HepG2 (cell line): ENCODE results near the gene RGS14. TPM values are rescaled to one million over a fixed set of nuclear protein-coding genes. Genes with fewer than 3 reads are reported as not detected.

ENCODE experiments used
- CC2D1A ChIP-seq: sonication (generic); formaldehyde crosslinking; IDR thresholded peaks from 2 replicates; pipeline ENCODE4 v1.8.1; 2023; ENCODE audit warnings: mild to moderate bottlenecking, missing genetic modification reagents
- CCAR2 ChIP-seq: fragments of 200-400 bp; formaldehyde crosslinking; optimal IDR thresholded peaks from 2 replicates; pipeline ENCODE3; 2018; ENCODE audit warnings: low read depth, mild to moderate bottlenecking, low read length, moderate library complexity
- EEA1 ChIP-seq: sonication (generic); formaldehyde crosslinking; IDR thresholded peaks from 2 replicates; pipeline ENCODE4 v1.5.1; 2020; ENCODE audit warnings: mild to moderate bottlenecking, missing genetic modification reagents, borderline replicate concordance
- MNT ChIP-seq: fragments of 450-650 bp; IDR thresholded peaks from 2 replicates; pipeline ENCODE4 v1.6.1; 2016
- NR1H2 ChIP-seq: sonication (generic); formaldehyde crosslinking; IDR thresholded peaks from 2 replicates; pipeline ENCODE4 v1.8.1; 2022; ENCODE audit warnings: low read depth, missing genetic modification reagents, borderline replicate concordance
- PRDM15 ChIP-seq: sonication (generic); formaldehyde crosslinking; IDR thresholded peaks from 2 replicates; pipeline ENCODE4 v1.4.0; 2020; ENCODE audit warnings: missing genetic modification reagents
- REST ChIP-seq, 2 experiments: IDR thresholded peaks; 2 replicates each; pipeline ENCODE4 v1.6.1; 2011 to 2012; ENCODE audit warnings: low read length in 2 of 2, borderline replicate concordance in 1 of 2, low read depth in 1 of 2, mild to moderate bottlenecking in 1 of 2, moderate library complexity in 1 of 2
- RXRA ChIP-seq: sonication (generic); formaldehyde crosslinking; IDR thresholded peaks from 2 replicates; pipeline ENCODE4 v1.5.1; 2020; ENCODE audit warnings: missing genetic modification reagents
- SP5 ChIP-seq: IDR thresholded peaks from 2 replicates; pipeline ENCODE4 v1.6.1; 2016; ENCODE audit warnings: low read depth, borderline replicate concordance
- TFDP1 ChIP-seq: IDR thresholded peaks from 2 replicates; pipeline ENCODE4 v1.6.1; 2016; ENCODE audit warnings: missing compliant biosample characterization, missing genetic modification reagents, borderline replicate concordance
- ZBTB7B ChIP-seq: sonication (generic); formaldehyde crosslinking; IDR thresholded peaks from 2 replicates; pipeline ENCODE4 v1.4.0; 2020; ENCODE audit warnings: missing genetic modification reagents
- ZFX ChIP-seq: sonication (generic); formaldehyde crosslinking; IDR thresholded peaks from 2 replicates; pipeline ENCODE4 v1.4.0; 2020; ENCODE audit warnings: mild to moderate bottlenecking, low read depth, missing genetic modification reagents, moderate library complexity
- ZNF12 ChIP-seq: sonication (generic); formaldehyde crosslinking; IDR thresholded peaks from 2 replicates; pipeline ENCODE4 v1.5.0; 2020; ENCODE audit warnings: missing genetic modification reagents
- ZNF17 ChIP-seq: sonication (generic); formaldehyde crosslinking; IDR thresholded peaks from 2 replicates; pipeline ENCODE4 v1.5.0; 2020; ENCODE audit warnings: mild to moderate bottlenecking, missing genetic modification reagents
- ZNF234 ChIP-seq: sonication (generic); formaldehyde crosslinking; conservative IDR thresholded peaks from 2 replicates; pipeline ENCODE4 v1.5.1; 2020; ENCODE audit warnings: mild to moderate bottlenecking, missing genetic modification reagents
- ZNF30 ChIP-seq: sonication (generic); formaldehyde crosslinking; IDR thresholded peaks from 2 replicates; pipeline ENCODE4 v1.5.0; 2020; ENCODE audit warnings: mild to moderate bottlenecking, missing genetic modification reagents
- ZNF724P ChIP-seq: sonication (generic); formaldehyde crosslinking; IDR thresholded peaks from 2 replicates; pipeline ENCODE4 v1.8.0; 2022; ENCODE audit warnings: missing genetic modification reagents, borderline replicate concordance
- ZNF772 ChIP-seq: sonication (generic); formaldehyde crosslinking; IDR thresholded peaks from 2 replicates; pipeline ENCODE4 v1.5.0; 2020; ENCODE audit warnings: mild to moderate bottlenecking, missing genetic modification reagents
- polyA plus RNA-seq, 8 experiments: library from polyadenylated mRNA; depleted of rRNA in 3 of 8; stranded (reverse) in 7 of 8; unstranded in 1 of 8; fragments of >200 nt; fragmentation: Illumina TruSeq in 4 of 8; extraction: Trizol in 4 of 8; gene quantifications; 2 replicates each; pipeline versions ENCODE4 v1.2.1 to v1.2.3, GENCODE V29; 2011 to 2016; ENCODE audit warnings: low read depth in 4 of 8, missing spikeins in 1 of 8, mixed read lengths in 1 of 8; ENCODE audit not compliant: insufficient read depth in 1 of 8
- total RNA-seq, 5 experiments: library from RNA; depleted of rRNA; stranded (reverse); fragments of >200 nt; fragmentation: Illumina TruSeq; extraction: Trizol; gene quantifications; 2 replicates each; pipeline ENCODE4 v1.2.3, GENCODE V29; 2016; ENCODE audit warnings: low read depth in 1 of 5

Gene RGS14
- total and polyA plus RNA-seq, 2 of the 13 experiments (the other 11 are each of a cell fraction or from before 2014, with no cell fraction given) = 11.1 to 17.2 TPM

- TF ChIP-seq MNT (0 out of 2 replicates have a peak, but pooled peaks have one; percentile 4), PRDM15 (CRISPR knock-in tag) (0 out of 2 replicates have a peak, but pooled peaks have one; percentile 17), ZNF30 (CRISPR knock-in tag) (no peak), CC2D1A (CRISPR knock-in tag) (0 out of 2 replicates have a peak, but pooled peaks have one; percentile 78), ZFX (CRISPR knock-in tag) (peak; percentile 75), CCAR2 (no peak), ZBTB7B (CRISPR knock-in tag) (peak; percentile 47; the same call in 1 of the 2 replicates), TFDP1 (CRISPR knock-in tag) (peak; percentile 76; the same call in 1 of the 2 replicates), ZNF234 (peak; percentile 47; the same call in 1 of the 2 replicates), EEA1 (CRISPR knock-in tag) (no peak), ZNF17 (no peak), NR1H2 (CRISPR knock-in tag) (no peak), ZNF12 (CRISPR knock-in tag) (no peak), RXRA (no peak), SP5 (no peak), ZNF772 (peak; percentile 53; the same call in 1 of the 2 replicates), REST (IDR thresholded peaks at IDR 0.05; ENCODE audit: borderline replicate concordance in 1 of 2, low read depth in 1 of 2, low read length in 2 of 2) (no peak), ZNF724P (CRISPR knock-in tag) (peak; percentile 84; the same call in 1 of the 2 replicates)
Observed at GRCh38 chr5:177351392-177352329, 6.1 kb upstream of the RGS14 start, which contains the start of gene LMAN2 (continued).
